DND-41 (cell line): Measurements from ENCODE around the gene ZC3H10.

ENCODE experiments used
- EZH2 ChIP-seq: IDR thresholded peaks from 3 replicates; pipeline ENCODE4 v1.6.1; 2012; ENCODE audit warnings: borderline replicate concordance, low read depth, mild to moderate bottlenecking, moderate library complexity, low read length, inconsistent platforms; ENCODE audit not compliant: severe bottlenecking
- TF ChIP-seq, protein P1 (sequence below): IDR thresholded peaks from 2 replicates; pipeline ENCODE4 v1.5.1; 2012; ENCODE audit warnings: borderline replicate concordance, low read length, moderate library complexity, mild to moderate bottlenecking; ENCODE audit not compliant: poor library complexity, severe bottlenecking; ENCODE audit errors: extremely low read depth

DNA sequence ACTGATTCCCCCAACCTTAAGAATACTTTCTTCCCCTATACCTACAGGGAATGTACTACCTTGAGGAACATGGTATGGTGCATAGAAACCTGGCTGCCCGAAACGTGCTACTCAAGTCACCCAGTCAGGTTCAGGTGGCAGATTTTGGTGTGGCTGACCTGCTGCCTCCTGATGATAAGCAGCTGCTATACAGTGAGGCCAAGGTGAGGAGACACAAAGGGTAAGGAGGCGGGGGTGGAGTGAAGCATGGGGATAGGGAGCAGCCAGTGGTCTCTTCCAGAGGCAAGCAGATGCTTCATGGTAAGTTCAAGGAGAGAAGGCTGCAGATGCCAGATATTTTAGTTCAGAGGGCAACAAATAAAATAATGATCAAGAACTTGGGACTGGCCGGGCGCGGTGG is 20.3 kb upstream of the ZC3H10 start:
- TF ChIP-seq, protein P1, sequence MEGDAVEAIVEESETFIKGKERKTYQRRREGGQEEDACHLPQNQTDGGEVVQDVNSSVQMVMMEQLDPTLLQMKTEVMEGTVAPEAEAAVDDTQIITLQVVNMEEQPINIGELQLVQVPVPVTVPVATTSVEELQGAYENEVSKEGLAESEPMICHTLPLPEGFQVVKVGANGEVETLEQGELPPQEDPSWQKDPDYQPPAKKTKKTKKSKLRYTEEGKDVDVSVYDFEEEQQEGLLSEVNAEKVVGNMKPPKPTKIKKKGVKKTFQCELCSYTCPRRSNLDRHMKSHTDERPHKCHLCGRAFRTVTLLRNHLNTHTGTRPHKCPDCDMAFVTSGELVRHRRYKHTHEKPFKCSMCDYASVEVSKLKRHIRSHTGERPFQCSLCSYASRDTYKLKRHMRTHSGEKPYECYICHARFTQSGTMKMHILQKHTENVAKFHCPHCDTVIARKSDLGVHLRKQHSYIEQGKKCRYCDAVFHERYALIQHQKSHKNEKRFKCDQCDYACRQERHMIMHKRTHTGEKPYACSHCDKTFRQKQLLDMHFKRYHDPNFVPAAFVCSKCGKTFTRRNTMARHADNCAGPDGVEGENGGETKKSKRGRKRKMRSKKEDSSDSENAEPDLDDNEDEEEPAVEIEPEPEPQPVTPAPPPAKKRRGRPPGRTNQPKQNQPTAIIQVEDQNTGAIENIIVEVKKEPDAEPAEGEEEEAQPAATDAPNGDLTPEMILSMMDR = no peak
- TF ChIP-seq EZH2 = no peak
